Neuronal stem cell (in vitro differentiated cells): ENCODE measurements around the gene NFAM1.

ENCODE experiments used
- DNase-seq: peaks from one replicate; pipeline ENCODE4 v3.0.0-alpha.2; 2013; ENCODE audit warnings: low spot score
- H2AFZ ChIP-seq: one replicate; pipeline ENCODE4 v1.6.1; 2013; ENCODE audit warnings: mild to moderate bottlenecking, low read length, inconsistent platforms
- H2AK5ac ChIP-seq: 2 replicates; pipeline ENCODE4 v1.6.1; 2013; ENCODE audit warnings: low read depth, mild to moderate bottlenecking, inconsistent platforms, low read length, moderate library complexity, mixed read lengths
- H2BK120ac ChIP-seq: 2 replicates; pipeline ENCODE4 v1.6.1; 2013; ENCODE audit warnings: low read depth, mild to moderate bottlenecking, inconsistent platforms, low read length, moderate library complexity, mixed read lengths
- H2BK12ac ChIP-seq: one replicate; pipeline ENCODE4 v1.6.1; 2013; ENCODE audit warnings: low read length, inconsistent platforms
- H2BK15ac ChIP-seq: 2 replicates; pipeline ENCODE4 v1.6.1; 2013; ENCODE audit warnings: mild to moderate bottlenecking, low read length, inconsistent platforms, mixed read lengths
- H2BK5ac ChIP-seq: one replicate; pipeline ENCODE4 v1.6.1; 2013; ENCODE audit warnings: inconsistent platforms, mild to moderate bottlenecking, low read length, moderate library complexity
- H3K14ac ChIP-seq: one replicate; pipeline ENCODE4 v1.6.1; 2013; ENCODE audit warnings: low read length, inconsistent platforms
- H3K18ac ChIP-seq: 2 replicates; pipeline ENCODE4 v1.6.1; 2013; ENCODE audit warnings: low read length, inconsistent platforms
- H3K23ac ChIP-seq: 2 replicates; pipeline ENCODE4 v1.6.1; 2013; ENCODE audit warnings: low read depth, mild to moderate bottlenecking, mixed read lengths, low read length, inconsistent platforms; ENCODE audit not compliant: poor library complexity
- H3K27ac ChIP-seq: replicated peaks from 3 replicates; pipeline ENCODE4 v1.5.1; 2013; ENCODE audit warnings: low read length, inconsistent platforms
- H3K27me3 ChIP-seq, 3 experiments: 2 replicates each; pipeline ENCODE4 v1.6.1; 2013; ENCODE audit warnings: low read length in 3 of 3, mild to moderate bottlenecking in 2 of 3, inconsistent platforms in 1 of 3, low read depth in 1 of 3, mixed read lengths in 1 of 3, moderate library complexity in 1 of 3; ENCODE audit not compliant: control insufficient read depth in 3 of 3, insufficient read depth in 3 of 3
- H3K36me3 ChIP-seq, 2 donors: replicated peaks in 1 of 2; 2 replicates each; pipeline ENCODE4 v1.6.1; 2013; ENCODE audit warnings: low read length in 2 of 2; ENCODE audit not compliant: control insufficient read depth in 2 of 2, insufficient read depth in 2 of 2
- H3K4ac ChIP-seq: 2 replicates; pipeline ENCODE4 v1.6.1; 2013; ENCODE audit warnings: inconsistent platforms, mild to moderate bottlenecking, low read length, moderate library complexity
- H3K4me1 ChIP-seq, 2 donors: 1 replicate in 1 of 2; 2 replicates in 1 of 2; pipeline ENCODE4 v1.6.1; 2013; ENCODE audit warnings: low read length in 2 of 2, low read depth in 1 of 2; ENCODE audit not compliant: control insufficient read depth in 2 of 2, insufficient read depth in 1 of 2
- H3K4me2 ChIP-seq: one replicate; pipeline ENCODE4 v1.6.1; 2013; ENCODE audit warnings: mild to moderate bottlenecking, low read length, inconsistent platforms; ENCODE audit not compliant: insufficient read depth, poor library complexity, severe bottlenecking
- H3K4me3 ChIP-seq, 2 donors: 2 replicates each; pipeline ENCODE4 v1.5.1; 2013; ENCODE audit warnings: low read length in 2 of 2, mild to moderate bottlenecking in 2 of 2, inconsistent platforms in 1 of 2, moderate library complexity in 1 of 2
- H3K79me1 ChIP-seq: one replicate; pipeline ENCODE4 v1.6.1; 2013; ENCODE audit warnings: low read depth, mild to moderate bottlenecking, inconsistent platforms, low read length, moderate library complexity
- H3K9ac ChIP-seq: one replicate; pipeline ENCODE4 v1.6.1; 2013; ENCODE audit warnings: mild to moderate bottlenecking, low read depth, low read length, inconsistent platforms; ENCODE audit not compliant: poor library complexity
- H3K9me3 ChIP-seq, 2 donors: replicated peaks in 1 of 2; 2 replicates each; pipeline versions ENCODE3 to v1.6.1; 2013; ENCODE audit warnings: low read length in 2 of 2, mild to moderate bottlenecking in 2 of 2, inconsistent platforms in 1 of 2, low read depth in 1 of 2, mixed read lengths in 1 of 2, moderate library complexity in 1 of 2; ENCODE audit not compliant: control insufficient read depth in 2 of 2, insufficient read depth in 1 of 2
- H4K8ac ChIP-seq: one replicate; pipeline ENCODE4 v1.6.1; 2013; ENCODE audit warnings: low read depth, mild to moderate bottlenecking, inconsistent platforms, low read length, moderate library complexity
- H4K91ac ChIP-seq: one replicate; pipeline ENCODE4 v1.6.1; 2013; ENCODE audit warnings: low read length, low read depth, mild to moderate bottlenecking, inconsistent platforms; ENCODE audit not compliant: poor library complexity
- WGBS, 2 donors: extraction: QIAGEN DNeasy Blood & Tissue Kit; methylation state at CpG; one replicate each; pipeline ENCODE4 v1.1.7; 2013; ENCODE audit warnings: missing lambda C conversion rate in 2 of 2, mixed read lengths in 1 of 2; ENCODE audit not compliant: insufficient read length in 2 of 2, insufficient replicate concordance in 1 of 2; ENCODE audit errors: extremely low coverage in 2 of 2; 5-methylcytosine and 5-hydroxymethylcytosine counted together

NFAM1 gene

GRCh38 chr22:42408276-42408675 is 23.9 kb downstream of the NFAM1 start:
- peaks cover 0 to 67% (median 0%) of the 10 kb centered on the region in 3 experiments for H3K27me3 ChIP-seq

DNA sequence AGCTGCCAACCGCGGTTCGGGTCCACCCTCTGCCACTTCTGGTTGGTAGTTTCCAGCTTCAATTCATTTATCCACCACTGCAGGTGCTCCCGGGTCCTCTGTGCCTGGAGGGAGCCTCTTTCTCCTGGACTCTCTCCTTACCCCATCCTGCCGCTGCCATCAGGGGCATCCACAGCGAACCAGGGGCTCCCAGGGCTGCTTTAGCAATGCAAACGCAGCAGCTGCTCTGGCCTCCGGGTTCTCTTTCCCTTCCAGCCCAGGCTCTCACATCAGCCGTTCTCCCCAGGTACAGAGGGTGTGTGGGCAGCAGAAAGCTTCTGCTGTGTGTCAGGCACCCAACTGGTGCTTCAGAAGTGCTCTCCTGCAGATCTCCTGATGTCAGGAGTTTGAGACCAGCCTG is 27.9 kb downstream of the NFAM1 start:
- no peak for DNase-seq
- H3K14ac ChIP-seq, result no peak overlapping the region
- peak overlapping the region; percentile 47 for H2AK5ac ChIP-seq
- H3K9me3 ChIP-seq, result no peaks in the 10 kb centered on the region
- no CpG with 5 or more reads among the region's 9 CpGs for WGBS, 2 donors
- H3K79me1 ChIP-seq, result no peaks in the 10 kb centered on the region
- peaks cover 0 to 71% (median 0%) of the 10 kb centered on the region in 3 experiments for H3K27me3 ChIP-seq
- no peak overlapping the region for H4K8ac ChIP-seq
- H3K18ac ChIP-seq, result peak overlapping the region; percentile 27
- H3K4me2 ChIP-seq, result no peak overlapping the region
- no peaks in the 10 kb centered on the region for H3K36me3 ChIP-seq
- peak overlapping the region; percentile 9 for H3K23ac ChIP-seq
- H3K27ac ChIP-seq, result no peak overlapping the region
- no peak overlapping the region for H2BK15ac ChIP-seq
- no peak overlapping the region for H3K4ac ChIP-seq
- H3K4me1 ChIP-seq, result peaks cover 4 to 7% of the 10 kb centered on the region in 2 donors
- no peak overlapping the region for H2BK12ac ChIP-seq
- peak overlapping the region; percentile 46 for H4K91ac ChIP-seq
- H2BK120ac ChIP-seq, result no peak overlapping the region
- H3K9ac ChIP-seq, result no peak overlapping the region
- no peak overlapping the region for H3K4me3 ChIP-seq
- no peak overlapping the region for H2AFZ ChIP-seq
- no peak overlapping the region for H2BK5ac ChIP-seq

More at GRCh38 chr22:42408276-42408675, 23.9 kb downstream of the NFAM1 start:
- DNase-seq, result no peak
- no peak overlapping the region for H2AK5ac ChIP-seq
- H3K18ac ChIP-seq, result no peak overlapping the region
- no peaks in the 10 kb centered on the region for H3K36me3 ChIP-seq
- no peaks in the 10 kb centered on the region for H3K9me3 ChIP-seq
- H3K27ac ChIP-seq, result no peak overlapping the region
- no peak overlapping the region for H3K23ac ChIP-seq
- no peak overlapping the region for H2BK120ac ChIP-seq
- no peak overlapping the region for H3K14ac ChIP-seq
- H3K9ac ChIP-seq, result peak overlapping the region; percentile 26
- no peak overlapping the region for H3K4me2 ChIP-seq
- no peak overlapping the region for H4K91ac ChIP-seq
- H4K8ac ChIP-seq, result no peak overlapping the region
- peaks cover 7 to 10% of the 10 kb centered on the region in 2 donors for H3K4me1 ChIP-seq
- H2BK12ac ChIP-seq, result no peak overlapping the region
- no peak overlapping the region for H3K4ac ChIP-seq
- WGBS, 2 donors, result no CpG with 5 or more reads among the region's 7 CpGs
- no peak overlapping the region for H3K4me3 ChIP-seq
- no peaks in the 10 kb centered on the region for H3K79me1 ChIP-seq
- H2BK5ac ChIP-seq, result no peak overlapping the region
- H2BK15ac ChIP-seq, result no peak overlapping the region
- H2AFZ ChIP-seq, result no peak overlapping the region

GRCh38 chr22:42401535-42402334 is 30.5 kb downstream of the NFAM1 start:
- peak overlapping the region; percentile 83 for H3K14ac ChIP-seq
- peak overlapping the region; percentile 36 for H3K23ac ChIP-seq
- peak overlapping the region; percentile 25 for H4K8ac ChIP-seq
- no peak overlapping the region for H3K4ac ChIP-seq
- H3K4me1 ChIP-seq, result peaks cover 4 to 7% of the 10 kb centered on the region in 2 donors
- H3K9me3 ChIP-seq, result no peaks in the 10 kb centered on the region
- no peak overlapping the region for H3K4me2 ChIP-seq
- H4K91ac ChIP-seq, result no peak overlapping the region
- H3K9ac ChIP-seq, result no peak overlapping the region
- H3K27me3 ChIP-seq, result peaks cover 0 to 71% (median 0%) of the 10 kb centered on the region in 3 experiments
- H3K18ac ChIP-seq, result peak overlapping the region; percentile 81
- no CpG with 5 or more reads among the region's 19 CpGs for WGBS, 2 donors
- no peak overlapping the region for H3K4me3 ChIP-seq
- no peak overlapping the region for H2BK5ac ChIP-seq
- H2AFZ ChIP-seq, result no peak overlapping the region
- H2BK12ac ChIP-seq, result no peak overlapping the region
- no peaks in the 10 kb centered on the region for H3K79me1 ChIP-seq
- DNase-seq, result no peak
- H2AK5ac ChIP-seq, result peak overlapping the region; percentile 89
- no peak overlapping the region for H3K27ac ChIP-seq
- no peaks in the 10 kb centered on the region for H3K36me3 ChIP-seq
- peak overlapping the region; percentile 94 for H2BK15ac ChIP-seq
- no peak overlapping the region for H2BK120ac ChIP-seq

- Histone ChIP-seq H3K27ac (no peak overlapping the region), H3K9ac (peak overlapping the region; percentile 34), H3K27me3 (peaks cover 0 to 67% (median 0%) of the 10 kb centered on the region in 3 experiments), H2BK12ac (peak overlapping the region; percentile 82), H2AFZ (no peak overlapping the region), H2BK120ac (no peak overlapping the region), H3K18ac (peak overlapping the region; percentile 83), H2BK5ac (peak overlapping the region; percentile 95), H3K36me3 (no peaks in the 10 kb centered on the region), H3K4me1 (peaks cover 4 to 7% of the 10 kb centered on the region in 2 donors), H3K9me3 (no peaks in the 10 kb centered on the region), H2AK5ac (peak overlapping the region; percentile 89), H2BK15ac (peak overlapping the region; percentile 69), H3K4me3 (no peak overlapping the region), H3K23ac (peak overlapping the region; percentile 37), H3K4me2 (no peak overlapping the region), H3K79me1 (no peaks in the 10 kb centered on the region), H4K91ac (no peak overlapping the region), H3K4ac (no peak overlapping the region), H4K8ac (no peak overlapping the region), H3K14ac (no peak overlapping the region)
- no CpG with 5 or more reads among the region's 18 CpGs for WGBS, 2 donors
- DNase-seq, result no peak
Observed at GRCh38 chr22:42400811-42401534, 31.2 kb downstream of the NFAM1 start.
